ENCODE data around the gene CLIC5.

CLIC5 gene

GRCh38 chr6:45896783-45897441 lies 118.7 kb downstream of the CLIC5 start:
- Mint-ChIP-seq H3K4me3 (no peak overlapping the region), H3K4me1 (peaks cover 29% of the 10 kb centered on the region), H3K36me3 (ENCODE audit: low read depth) (no peaks in the 10 kb centered on the region), H3K27ac (no peak overlapping the region), H3K9me3 (no peaks in the 10 kb centered on the region), H3K27me3 (ENCODE audit: low read depth, poor library complexity) (no peaks in the 10 kb centered on the region)
- no peak for DNase-seq
- no peak for TF ChIP-seq CTCF (IDR thresholded peaks at IDR 0.05)

GRCh38 chr6:45895569-45895968 lies 120.1 kb downstream of the CLIC5 start:
- Mint-ChIP-seq H3K4me3 (no peak overlapping the region), H3K36me3 (ENCODE audit: low read depth) (no peaks in the 10 kb centered on the region), H3K27me3 (ENCODE audit: low read depth, poor library complexity) (no peaks in the 10 kb centered on the region), H3K9me3 (peaks cover 3% of the 10 kb centered on the region), H3K4me1 (peaks cover 20% of the 10 kb centered on the region), H3K27ac (no peak overlapping the region)
- no peak for DNase-seq
- TF ChIP-seq CTCF (IDR thresholded peaks at IDR 0.05) = no peak

- no peaks in the 10 kb centered on the region for H3K27me3 Mint-ChIP-seq (ENCODE audit: low read depth, poor library complexity)
- no peak for DNase-seq
- H3K4me3 Mint-ChIP-seq = no peak overlapping the region
- no peak overlapping the region for H3K27ac Mint-ChIP-seq
- H3K9me3 Mint-ChIP-seq = peaks cover 4% of the 10 kb centered on the region
- no peaks in the 10 kb centered on the region for H3K36me3 Mint-ChIP-seq (ENCODE audit: low read depth)
- no peak for TF ChIP-seq CTCF (IDR thresholded peaks at IDR 0.05)
- peaks cover 10% of the 10 kb centered on the region for H3K4me1 Mint-ChIP-seq
Observed at GRCh38 chr6:45892696-45893245, 122.9 kb downstream of the CLIC5 start.

- Mint-ChIP-seq H3K36me3 (ENCODE audit: low read depth) (no peaks in the 10 kb centered on the region), H3K27me3 (ENCODE audit: low read depth, poor library complexity) (no peaks in the 10 kb centered on the region)
Observed at GRCh38 chr6:45892196-45892595, 123.5 kb downstream of the CLIC5 start.

GRCh38 chr6:45886776-45887175 lies 128.9 kb downstream of the CLIC5 start:
- Mint-ChIP-seq H3K36me3 (ENCODE audit: low read depth) (no peaks in the 10 kb centered on the region), H3K4me1 (peaks cover 7% of the 10 kb centered on the region), H3K9me3 (peaks cover 7% of the 10 kb centered on the region), H3K4me3 (no peak overlapping the region), H3K27me3 (ENCODE audit: low read depth, poor library complexity) (peaks cover 4% of the 10 kb centered on the region), H3K27ac (no peak overlapping the region)
- DNase-seq = no peak
- no peak for TF ChIP-seq CTCF (IDR thresholded peaks at IDR 0.05)

More at GRCh38 chr6:45892196-45892595, 123.5 kb downstream of the CLIC5 start:
- DNase-seq = no peak
- Mint-ChIP-seq H3K9me3 (peaks cover 4% of the 10 kb centered on the region), H3K4me3 (no peak overlapping the region), H3K4me1 (peaks cover 14% of the 10 kb centered on the region), H3K27ac (no peak overlapping the region)
- TF ChIP-seq CTCF (IDR thresholded peaks at IDR 0.05) = no peak

GRCh38 chr6:45884336-45884735 lies 131.3 kb downstream of the CLIC5 start:
- peaks cover 3% of the 10 kb centered on the region for H3K9me3 Mint-ChIP-seq
- no peaks in the 10 kb centered on the region for H3K36me3 Mint-ChIP-seq (ENCODE audit: low read depth)
- DNase-seq = no peak
- H3K27me3 Mint-ChIP-seq (ENCODE audit: low read depth, poor library complexity) = peaks cover 4% of the 10 kb centered on the region
- no peak for TF ChIP-seq CTCF (IDR thresholded peaks at IDR 0.05)
- no peak overlapping the region for H3K4me3 Mint-ChIP-seq
- no peak overlapping the region for H3K27ac Mint-ChIP-seq
- peaks cover 23% of the 10 kb centered on the region for H3K4me1 Mint-ChIP-seq
